NT2/D1 (cell line): ENCODE data around the gene EEF1A1.
"Not testable (repeated sequence)": the region's sequence is repeated elsewhere in the genome, so short reads cannot be mapped to it uniquely, and the experiment has no call there.

Experiments
- DNase-seq: peaks from one replicate; pipeline ENCODE4 v3.0.0-alpha.2; 2011; ENCODE audit warnings: low read depth, low spot score
- H3K27me3 ChIP-seq: 2 replicates; pipeline ENCODE4 v1.6.0; 2011; ENCODE audit warnings: mild to moderate bottlenecking; ENCODE audit not compliant: insufficient read length, insufficient read depth
- H3K36me3 ChIP-seq: 2 replicates; pipeline ENCODE4 v1.6.1; 2011; ENCODE audit warnings: mild to moderate bottlenecking, low read length, mixed read lengths; ENCODE audit not compliant: insufficient read depth, insufficient read length
- H3K4me1 ChIP-seq: 2 replicates; pipeline ENCODE4 v1.5.1; 2011; ENCODE audit not compliant: insufficient read depth, insufficient read length
- H3K4me3 ChIP-seq: 2 replicates; pipeline ENCODE4 v1.5.1; 2011; ENCODE audit warnings: low read depth; ENCODE audit not compliant: insufficient read length
- H3K9ac ChIP-seq: 2 replicates; pipeline ENCODE4 v1.6.0; 2011; ENCODE audit warnings: low read depth; ENCODE audit not compliant: insufficient read length
- H3K9me3 ChIP-seq: 2 replicates; pipeline ENCODE4 v1.5.1; 2011; ENCODE audit warnings: mild to moderate bottlenecking, low read length; ENCODE audit not compliant: insufficient read depth
- SUZ12 ChIP-seq: IDR thresholded peaks from 2 replicates; pipeline ENCODE4 v1.6.1; 2011; ENCODE audit not compliant: insufficient read length, insufficient read depth; ENCODE audit errors: extremely low read depth
- YY1 ChIP-seq: IDR thresholded peaks from 2 replicates; pipeline ENCODE4 v1.6.1; 2011; ENCODE audit not compliant: insufficient read length, insufficient read depth
- ZNF274 ChIP-seq: IDR thresholded peaks from 2 replicates; pipeline ENCODE4 v1.6.1; 2011; ENCODE audit warnings: mild to moderate bottlenecking, low read depth, low read length

EEF1A1 gene

GRCh38 chr6:73506246-73506645, 14.6 kb downstream of the EEF1A1 start:
- Histone ChIP-seq H3K9me3 (no peaks in the 10 kb centered on the region), H3K36me3 (peaks cover 4% of the 10 kb centered on the region), H3K27me3 (no peaks in the 10 kb centered on the region), H3K9ac (no peak overlapping the region), H3K4me3 (no peak overlapping the region), H3K4me1 (no peaks in the 10 kb centered on the region)
- DNase-seq, result no peak
- TF ChIP-seq SUZ12 (no peak), ZNF274 (no peak), YY1 (no peak)

- not testable (repeated sequence) for H3K27me3 ChIP-seq, H3K9me3 ChIP-seq, H3K9ac ChIP-seq, H3K4me3 ChIP-seq, H3K36me3 ChIP-seq, H3K4me1 ChIP-seq, DNase-seq
Measured at GRCh38 chr6:73505705-73506104, 15.1 kb downstream of the EEF1A1 start.

GRCh38 chr6:73505142-73505541, 15.7 kb downstream of the EEF1A1 start:
- Histone ChIP-seq H3K4me3 (no peak overlapping the region), H3K4me1 (no peaks in the 10 kb centered on the region), H3K36me3 (peaks cover 14% of the 10 kb centered on the region), H3K9me3 (no peaks in the 10 kb centered on the region), H3K9ac (no peak overlapping the region), H3K27me3 (no peaks in the 10 kb centered on the region)
- TF ChIP-seq ZNF274 (no peak), YY1 (no peak), SUZ12 (no peak)
- DNase-seq, result no peak

- no peaks in the 10 kb centered on the region for H3K4me1 ChIP-seq
- TF ChIP-seq YY1 (no peak), SUZ12 (no peak)
Measured at GRCh38 chr6:73504160-73504559, 16.7 kb downstream of the EEF1A1 start.

GRCh38 chr6:73503027-73503772, 17.6 kb downstream of the EEF1A1 start:
- Histone ChIP-seq H3K4me1 (no peaks in the 10 kb centered on the region), H3K9ac (no peak overlapping the region), H3K9me3 (no peaks in the 10 kb centered on the region), H3K27me3 (no peaks in the 10 kb centered on the region), H3K36me3 (peaks cover 27% of the 10 kb centered on the region), H3K4me3 (no peak overlapping the region)
- DNase-seq, result no peak
- TF ChIP-seq SUZ12, result no peak
- no peak for TF ChIP-seq YY1
- no peak for TF ChIP-seq ZNF274

More at GRCh38 chr6:73504160-73504559, 16.7 kb downstream of the EEF1A1 start:
- DNase-seq, result no peak
- H3K27me3 ChIP-seq, result no peaks in the 10 kb centered on the region
- no peak overlapping the region for H3K9ac ChIP-seq
- H3K4me3 ChIP-seq, result no peak overlapping the region
- peaks cover 21% of the 10 kb centered on the region for H3K36me3 ChIP-seq
- no peaks in the 10 kb centered on the region for H3K9me3 ChIP-seq

GRCh38 chr6:73497915-73498314, 22.9 kb downstream of the EEF1A1 start:
- TF ChIP-seq SUZ12 (no peak), ZNF274 (no peak), YY1 (no peak)
- H3K4me3 ChIP-seq, result no peak overlapping the region
- H3K27me3 ChIP-seq, result no peaks in the 10 kb centered on the region
- no peak overlapping the region for H3K9ac ChIP-seq
- DNase-seq, result no peak
- no peaks in the 10 kb centered on the region for H3K4me1 ChIP-seq
- no peaks in the 10 kb centered on the region for H3K9me3 ChIP-seq
- H3K36me3 ChIP-seq, result peaks cover 51% of the 10 kb centered on the region

- no peaks in the 10 kb centered on the region for H3K27me3 ChIP-seq
- no peak overlapping the region for H3K9ac ChIP-seq
- no peak for TF ChIP-seq SUZ12
- no peak for TF ChIP-seq ZNF274
- TF ChIP-seq YY1, result no peak
- DNase-seq, result no peak
- H3K36me3 ChIP-seq, result peaks cover 43% of the 10 kb centered on the region
- H3K4me1 ChIP-seq, result no peaks in the 10 kb centered on the region
- no peak overlapping the region for H3K4me3 ChIP-seq
- H3K9me3 ChIP-seq, result no peaks in the 10 kb centered on the region
Measured at GRCh38 chr6:73491377-73491776, 29.5 kb downstream of the EEF1A1 start.

- H3K9ac ChIP-seq, result no peak overlapping the region
- no peaks in the 10 kb centered on the region for H3K4me1 ChIP-seq
- H3K27me3 ChIP-seq, result no peaks in the 10 kb centered on the region
- peaks cover 48% of the 10 kb centered on the region for H3K36me3 ChIP-seq
- H3K9me3 ChIP-seq, result no peaks in the 10 kb centered on the region
- no peak overlapping the region for H3K4me3 ChIP-seq
- TF ChIP-seq ZNF274, result no peak
- TF ChIP-seq SUZ12, result no peak
- TF ChIP-seq YY1, result no peak
- DNase-seq, result no peak
Measured at GRCh38 chr6:73487473-73487872, 33.4 kb downstream of the EEF1A1 start.
